Measurements from ENCODE around the gene MLXIPL.

The MLXIPL gene

DNA sequence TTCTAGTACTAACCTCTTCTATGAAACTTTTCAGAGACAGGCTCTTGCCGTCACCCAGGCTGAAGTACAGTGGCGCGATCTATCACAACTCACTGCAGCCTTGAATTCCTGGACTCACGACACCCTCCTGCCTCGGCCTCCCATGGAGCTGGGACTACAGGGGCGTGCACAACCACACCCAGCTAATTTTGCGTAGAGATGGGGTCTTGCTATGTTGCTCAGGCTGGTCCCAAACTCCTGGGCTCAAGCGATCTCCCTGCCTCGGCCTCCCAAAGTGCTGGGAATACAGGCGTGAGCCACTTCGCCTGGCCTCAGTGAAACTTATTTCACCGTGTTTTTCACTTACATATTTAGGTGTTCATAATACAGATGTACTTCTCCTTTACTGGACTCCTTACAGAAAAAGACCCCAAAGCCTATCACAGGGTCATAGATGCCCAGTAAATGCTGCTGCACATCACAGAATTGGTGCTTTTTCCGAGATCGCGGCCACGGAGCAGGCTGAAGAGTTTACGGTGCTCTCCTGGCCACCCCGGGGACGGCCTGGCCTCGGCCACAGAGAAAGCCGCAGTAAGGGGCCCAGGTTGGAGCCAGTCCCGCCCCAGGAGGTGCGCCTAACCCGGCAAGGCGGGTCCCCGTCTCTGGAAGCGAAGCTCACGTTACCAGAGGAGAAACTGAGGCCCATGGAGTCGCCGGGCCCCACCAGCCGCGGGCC lies 46.5 kb downstream of the MLXIPL start:
- peak overlapping the region; percentile 83 for H4K91ac ChIP-seq (ENCODE audit: low read length)
- H3K27ac ChIP-seq (ENCODE audit: low read length, poor library complexity, severe bottlenecking) = peak overlapping the region; percentile 43
- H3K4me1 ChIP-seq (ENCODE audit: control insufficient read depth, insufficient read depth, low read depth, low read length) = peaks cover 14% of the 10 kb centered on the region
- peak overlapping the region in 1 of 2 experiments; percentile 43 for H2BK12ac ChIP-seq (ENCODE audit: low read length in 2 of 2)
- no peaks in the 10 kb centered on the region for H3K9me3 ChIP-seq (ENCODE audit: control insufficient read depth, low read length)
- H3K14ac ChIP-seq (ENCODE audit: low read length in 2 of 2) = peak overlapping the region in 1 of 2 experiments; percentile 99
- peak overlapping the region; percentile 89 to 95 for H3K4me3 ChIP-seq (ENCODE audit: insufficient read depth in 1 of 2, low read depth in 1 of 2, low read length in 2 of 2)
- H2BK15ac ChIP-seq (ENCODE audit: low read depth, poor library complexity, severe bottlenecking) = no peak overlapping the region
- peaks cover 30 to 32% of the 10 kb centered on the region in 2 experiments for H3K36me3 ChIP-seq (ENCODE audit: control insufficient read depth in 1 of 2, insufficient read depth in 2 of 2, low read depth in 1 of 2, low read length in 2 of 2)
- H4K8ac ChIP-seq (ENCODE audit: low read length) = peak overlapping the region; percentile 96
- H3K79me1 ChIP-seq (replicated peaks; ENCODE audit: low read length, poor library complexity, severe bottlenecking) = peaks cover 20% of the 10 kb centered on the region
- H3K4ac ChIP-seq (ENCODE audit: low read depth in 1 of 2, low read length in 2 of 2) = peak overlapping the region; percentile 55 to 98
- H2BK5ac ChIP-seq (ENCODE audit: low read depth, low read length, poor library complexity, severe bottlenecking) = peak overlapping the region; percentile 71
- peak overlapping the region; percentile 44 to 97 for H3K18ac ChIP-seq (ENCODE audit: low read depth in 1 of 2, low read length in 2 of 2)
- no peaks in the 10 kb centered on the region for H3K27me3 ChIP-seq (ENCODE audit: control insufficient read depth in 1 of 2, insufficient read depth in 1 of 2, low read length in 2 of 2)
- WGBS = 17% methylated on average over 32 of the region's 32 CpGs
- peak overlapping the region in 1 of 2 experiments; percentile 95 for H3K23ac ChIP-seq (ENCODE audit: low read length in 2 of 2)
- peak overlapping the region; percentile 96 for H3K9ac ChIP-seq (ENCODE audit: low read length)
- peak overlapping the region; percentile 26 for H3K4me2 ChIP-seq (ENCODE audit: low read length, poor library complexity, severe bottlenecking)
- no peak overlapping the region for H2AK5ac ChIP-seq (ENCODE audit: low read length, severe bottlenecking)
- peak overlapping the region; percentile 1 for H2BK120ac ChIP-seq (ENCODE audit: low read depth, low read length)
- DNase-seq = peak; percentile 33
- H2AFZ ChIP-seq (ENCODE audit: low read depth, low read length) = peak overlapping the region; percentile 75

DNA sequence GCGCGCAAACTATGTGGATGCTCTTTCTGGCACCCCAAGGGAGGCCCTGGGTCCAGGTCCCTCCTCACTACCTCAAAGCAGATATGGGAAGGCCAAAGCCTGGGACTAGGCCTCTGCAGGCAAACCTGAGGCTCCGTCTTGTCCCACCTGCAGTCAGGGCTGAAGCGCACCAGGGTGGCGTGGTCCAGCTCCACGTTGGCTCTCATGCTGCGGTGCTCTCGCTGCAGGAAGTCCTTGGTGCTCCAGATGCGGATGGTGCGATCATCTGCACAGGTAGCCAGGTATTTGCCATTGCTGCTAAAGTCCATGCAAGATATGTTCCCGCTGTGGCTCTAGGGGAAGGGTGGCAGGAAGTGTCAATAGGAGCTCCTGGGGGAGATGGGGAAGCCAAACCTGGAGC lies 50.5 kb downstream of the MLXIPL start:
- no peak for DNase-seq

DNA sequence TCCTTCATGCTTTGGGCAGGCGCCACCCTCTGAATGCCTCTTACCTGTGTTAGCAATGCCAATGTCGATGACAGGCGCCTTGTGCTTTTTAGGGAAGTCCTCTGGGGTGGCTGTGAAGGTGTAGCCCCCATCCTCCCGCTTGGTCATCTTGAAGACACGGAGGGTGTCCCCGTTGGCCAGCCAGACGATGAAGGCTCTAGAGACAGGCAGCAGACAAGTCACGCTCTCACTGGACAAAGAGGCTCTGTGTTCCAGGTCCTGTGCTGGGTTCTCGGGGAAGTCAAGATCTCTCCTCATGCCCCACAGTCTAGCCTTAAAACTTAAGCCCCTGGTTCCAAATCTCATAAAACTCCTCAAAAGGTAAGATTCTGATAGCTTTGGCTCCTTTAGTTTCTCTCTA lies 51.0 kb downstream of the MLXIPL start:
- peaks cover 11% of the 10 kb centered on the region for H3K4me1 ChIP-seq (ENCODE audit: control insufficient read depth, insufficient read depth, low read depth, low read length)
- H3K14ac ChIP-seq (ENCODE audit: low read length in 2 of 2) = no peak overlapping the region
- H3K36me3 ChIP-seq (ENCODE audit: control insufficient read depth in 1 of 2, insufficient read depth in 2 of 2, low read depth in 1 of 2, low read length in 2 of 2) = peaks cover 58 to 70% of the 10 kb centered on the region in 2 experiments
- H2BK5ac ChIP-seq (ENCODE audit: low read depth, low read length, poor library complexity, severe bottlenecking) = no peak overlapping the region
- H3K4me3 ChIP-seq (ENCODE audit: insufficient read depth in 1 of 2, low read depth in 1 of 2, low read length in 2 of 2) = no peak overlapping the region
- no peak overlapping the region for H2AFZ ChIP-seq (ENCODE audit: low read depth, low read length)
- no peaks in the 10 kb centered on the region for H3K27me3 ChIP-seq (ENCODE audit: control insufficient read depth in 1 of 2, insufficient read depth in 1 of 2, low read length in 2 of 2)
- H3K27ac ChIP-seq (ENCODE audit: low read length, poor library complexity, severe bottlenecking) = no peak overlapping the region
- WGBS = 97% methylated on average over 9 of the region's 9 CpGs
- H3K9ac ChIP-seq (ENCODE audit: low read length) = no peak overlapping the region
- H3K18ac ChIP-seq (ENCODE audit: low read depth in 1 of 2, low read length in 2 of 2) = no peak overlapping the region
- no peak overlapping the region for H3K4ac ChIP-seq (ENCODE audit: low read depth in 1 of 2, low read length in 2 of 2)
- H3K9me3 ChIP-seq (ENCODE audit: control insufficient read depth, low read length) = no peaks in the 10 kb centered on the region
- no peak overlapping the region for H3K4me2 ChIP-seq (ENCODE audit: low read length, poor library complexity, severe bottlenecking)
- H3K79me1 ChIP-seq (replicated peaks; ENCODE audit: low read length, poor library complexity, severe bottlenecking) = peaks cover 32% of the 10 kb centered on the region
- H2AK5ac ChIP-seq (ENCODE audit: low read length, severe bottlenecking) = no peak overlapping the region
- H2BK120ac ChIP-seq (ENCODE audit: low read depth, low read length) = no peak overlapping the region
- H2BK15ac ChIP-seq (ENCODE audit: low read depth, poor library complexity, severe bottlenecking) = no peak overlapping the region
- no peak overlapping the region for H2BK12ac ChIP-seq (ENCODE audit: low read length in 2 of 2)
- no peak overlapping the region for H3K23ac ChIP-seq (ENCODE audit: low read length in 2 of 2)
- no peak for DNase-seq
- no peak overlapping the region for H4K8ac ChIP-seq (ENCODE audit: low read length)
- no peak overlapping the region for H4K91ac ChIP-seq (ENCODE audit: low read length)

More for the DNA sequence above, 50.5 kb downstream of the MLXIPL start:
- Histone ChIP-seq H3K23ac (ENCODE audit: low read length in 2 of 2) (no peak overlapping the region), H3K18ac (ENCODE audit: low read depth in 1 of 2, low read length in 2 of 2) (no peak overlapping the region), H2AFZ (ENCODE audit: low read depth, low read length) (no peak overlapping the region), H2BK15ac (ENCODE audit: low read depth, poor library complexity, severe bottlenecking) (no peak overlapping the region), H2BK120ac (ENCODE audit: low read depth, low read length) (no peak overlapping the region), H2AK5ac (ENCODE audit: low read length, severe bottlenecking) (no peak overlapping the region), H3K4ac (ENCODE audit: low read depth in 1 of 2, low read length in 2 of 2) (peak overlapping the region in 1 of 2 experiments; percentile 24), H3K9me3 (ENCODE audit: control insufficient read depth, low read length) (no peaks in the 10 kb centered on the region), H4K8ac (ENCODE audit: low read length) (no peak overlapping the region), H3K4me1 (ENCODE audit: control insufficient read depth, insufficient read depth, low read depth, low read length) (peaks cover 11% of the 10 kb centered on the region), H3K27me3 (ENCODE audit: control insufficient read depth in 1 of 2, insufficient read depth in 1 of 2, low read length in 2 of 2) (no peaks in the 10 kb centered on the region), H3K9ac (ENCODE audit: low read length) (no peak overlapping the region), H3K14ac (ENCODE audit: low read length in 2 of 2) (no peak overlapping the region), H2BK5ac (ENCODE audit: low read depth, low read length, poor library complexity, severe bottlenecking) (no peak overlapping the region), H3K36me3 (ENCODE audit: control insufficient read depth in 1 of 2, insufficient read depth in 2 of 2, low read depth in 1 of 2, low read length in 2 of 2) (peaks cover 57 to 70% of the 10 kb centered on the region in 2 experiments), H3K4me3 (ENCODE audit: insufficient read depth in 1 of 2, low read depth in 1 of 2, low read length in 2 of 2) (no peak overlapping the region), H4K91ac (ENCODE audit: low read length) (no peak overlapping the region), H3K27ac (ENCODE audit: low read length, poor library complexity, severe bottlenecking) (no peak overlapping the region), H2BK12ac (ENCODE audit: low read length in 2 of 2) (no peak overlapping the region), H3K79me1 (replicated peaks; ENCODE audit: low read length, poor library complexity, severe bottlenecking) (peaks cover 32% of the 10 kb centered on the region), H3K4me2 (ENCODE audit: low read length, poor library complexity, severe bottlenecking) (no peak overlapping the region)
- 99% methylated on average over 11 of the region's 11 CpGs for WGBS

DNA sequence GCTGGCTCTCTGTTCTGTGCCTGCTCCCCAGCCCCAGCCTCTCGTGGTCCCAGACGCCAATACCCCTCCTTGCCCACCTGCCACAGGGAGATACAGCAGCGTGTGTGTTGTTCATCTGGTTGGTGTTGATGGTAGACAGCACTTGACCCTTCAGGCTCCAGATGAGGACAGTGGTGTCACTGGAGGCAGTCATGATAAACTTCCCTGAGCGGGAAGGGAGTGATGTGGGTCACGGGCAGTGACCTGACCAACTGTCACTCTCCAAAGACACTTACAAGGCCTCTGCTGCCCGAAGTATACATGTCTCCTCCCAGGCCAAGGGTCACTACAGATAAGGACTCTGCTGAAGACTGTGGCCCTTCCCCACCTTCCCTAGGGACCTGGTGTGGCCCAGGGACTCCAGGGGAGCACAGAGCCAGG lies 51.5 kb downstream of the MLXIPL start:
- 85% methylated on average over 4 of the region's 6 CpGs for whole genome bisulfite sequencing
- H3K27ac ChIP-seq (ENCODE audit: low read length, poor library complexity, severe bottlenecking) = no peak overlapping the region
- H3K23ac ChIP-seq (ENCODE audit: low read length in 2 of 2) = no peak overlapping the region
- H3K4me1 ChIP-seq (ENCODE audit: control insufficient read depth, insufficient read depth, low read depth, low read length) = peaks cover 11% of the 10 kb centered on the region
- no peak overlapping the region for H4K91ac ChIP-seq (ENCODE audit: low read length)
- no peak overlapping the region for H3K4ac ChIP-seq (ENCODE audit: low read depth in 1 of 2, low read length in 2 of 2)
- H2BK15ac ChIP-seq (ENCODE audit: low read depth, poor library complexity, severe bottlenecking) = no peak overlapping the region
- no peak overlapping the region for H3K14ac ChIP-seq (ENCODE audit: low read length in 2 of 2)
- no peak overlapping the region for H2AK5ac ChIP-seq (ENCODE audit: low read length, severe bottlenecking)
- peaks cover 63 to 70% of the 10 kb centered on the region in 2 experiments for H3K36me3 ChIP-seq (ENCODE audit: control insufficient read depth in 1 of 2, insufficient read depth in 2 of 2, low read depth in 1 of 2, low read length in 2 of 2)
- H2AFZ ChIP-seq (ENCODE audit: low read depth, low read length) = no peak overlapping the region
- no peak overlapping the region for H3K4me3 ChIP-seq (ENCODE audit: insufficient read depth in 1 of 2, low read depth in 1 of 2, low read length in 2 of 2)
- no peak overlapping the region for H2BK5ac ChIP-seq (ENCODE audit: low read depth, low read length, poor library complexity, severe bottlenecking)
- no peak overlapping the region for H3K4me2 ChIP-seq (ENCODE audit: low read length, poor library complexity, severe bottlenecking)
- no peak for DNase-seq
- peaks cover 32% of the 10 kb centered on the region for H3K79me1 ChIP-seq (replicated peaks; ENCODE audit: low read length, poor library complexity, severe bottlenecking)
- no peaks in the 10 kb centered on the region for H3K27me3 ChIP-seq (ENCODE audit: control insufficient read depth in 1 of 2, insufficient read depth in 1 of 2, low read length in 2 of 2)
- no peak overlapping the region for H3K9ac ChIP-seq (ENCODE audit: low read length)
- H4K8ac ChIP-seq (ENCODE audit: low read length) = no peak overlapping the region
- H2BK12ac ChIP-seq (ENCODE audit: low read length in 2 of 2) = no peak overlapping the region
- no peak overlapping the region for H3K18ac ChIP-seq (ENCODE audit: low read depth in 1 of 2, low read length in 2 of 2)
- no peak overlapping the region for H2BK120ac ChIP-seq (ENCODE audit: low read depth, low read length)
- H3K9me3 ChIP-seq (ENCODE audit: control insufficient read depth, low read length) = no peaks in the 10 kb centered on the region
